Testis (tissue), 3 donors: ENCODE data around the gene PROM2. TPM values are rescaled to one million over a fixed set of nuclear protein-coding genes. Genes with fewer than 3 reads are reported as not detected.

Experiments used
- DNase-seq: peaks from one replicate; pipeline ENCODE4 v3.0.0-alpha.2; 2019
- H3K27ac ChIP-seq, 2 donors: fragments of 200-600 bp; sonication (generic); one replicate each; pipeline ENCODE4 v1.5.1; 2019
- H3K27me3 ChIP-seq: fragments of 200-600 bp; sonication (generic); one replicate; pipeline ENCODE4 v1.5.1; 2019
- H3K36me3 ChIP-seq: fragments of 200-600 bp; sonication (generic); one replicate; pipeline ENCODE4 v1.5.1; 2017; ENCODE audit warnings: low read depth; ENCODE audit errors: missing control alignments
- H3K4me1 ChIP-seq: fragments of 200-600 bp; sonication (generic); one replicate; pipeline ENCODE4 v1.5.1; 2019
- H3K4me3 ChIP-seq, 2 donors: fragments of 200-600 bp; sonication (generic); one replicate each; pipeline ENCODE4 v1.5.1; 2017 to 2019
- H3K9me3 ChIP-seq: fragments of 200-600 bp; sonication (generic); one replicate; pipeline ENCODE4 v1.5.1; 2017
- POLR2A ChIP-seq: fragments of 450-650 bp; IDR thresholded peaks from one replicate; pipeline ENCODE4 v1.6.1; 2017; ENCODE audit warnings: antibody characterized with exemption, mild to moderate bottlenecking, moderate library complexity
- WGBS, 2 donors: methylation state at CpG; one replicate each; pipeline ENCODE4 v1.1.5; 2018; 5-methylcytosine and 5-hydroxymethylcytosine counted together
- intact Hi-C: fragments of 100-400 bp; cut with DNase I; formaldehyde crosslinking; loops from one replicate; pipeline ENCODE4 v1.15.1; 2023; ENCODE audit warnings: low total_unique reads
- polyA plus RNA-seq: library from polyadenylated mRNA; stranded (reverse); fragments of 350-450 nt; fragmentation: Illumina TruSeq; extraction: RNeasy Lipid Tissue Mini Kit (QIAGEN cat#74804); gene quantifications from one replicate; pipeline ENCODE4 v1.2.3, GENCODE V29; 2014; ENCODE audit warnings: low read depth, low replicate concordance; ENCODE audit not compliant: insufficient read depth
- total RNA-seq, 2 donors: library from RNA; depleted of rRNA; stranded (reverse); fragments of >200 nt; gene quantifications; one replicate each; pipeline ENCODE4 v1.2.3, GENCODE V29; 2016
- TF ChIP-seq, protein P1 (sequence below), 3 experiments: fragments of 450-650 bp in 2 of 3; fragments of 200-600 bp in 1 of 3; sonication (generic) in 1 of 3; IDR thresholded peaks; one replicate each; pipeline ENCODE4 v1.5.1; 2016 to 2019; ENCODE audit warnings: antibody characterized with exemption in 3 of 3, mild to moderate bottlenecking in 2 of 3, moderate library complexity in 1 of 3

The PROM2 gene
- total and polyA plus RNA-seq, 3 donors from 2014 or later, result 1.3 to 2.4 (median 2.1) TPM

- Histone ChIP-seq H3K4me1 (no peaks in the 10 kb centered on the region), H3K4me3 (no peak overlapping the region), H3K27ac (no peak overlapping the region), H3K9me3 (no peaks in the 10 kb centered on the region), H3K27me3 (no peaks in the 10 kb centered on the region), H3K36me3 (no peaks in the 10 kb centered on the region)
- TF ChIP-seq, protein P1, sequence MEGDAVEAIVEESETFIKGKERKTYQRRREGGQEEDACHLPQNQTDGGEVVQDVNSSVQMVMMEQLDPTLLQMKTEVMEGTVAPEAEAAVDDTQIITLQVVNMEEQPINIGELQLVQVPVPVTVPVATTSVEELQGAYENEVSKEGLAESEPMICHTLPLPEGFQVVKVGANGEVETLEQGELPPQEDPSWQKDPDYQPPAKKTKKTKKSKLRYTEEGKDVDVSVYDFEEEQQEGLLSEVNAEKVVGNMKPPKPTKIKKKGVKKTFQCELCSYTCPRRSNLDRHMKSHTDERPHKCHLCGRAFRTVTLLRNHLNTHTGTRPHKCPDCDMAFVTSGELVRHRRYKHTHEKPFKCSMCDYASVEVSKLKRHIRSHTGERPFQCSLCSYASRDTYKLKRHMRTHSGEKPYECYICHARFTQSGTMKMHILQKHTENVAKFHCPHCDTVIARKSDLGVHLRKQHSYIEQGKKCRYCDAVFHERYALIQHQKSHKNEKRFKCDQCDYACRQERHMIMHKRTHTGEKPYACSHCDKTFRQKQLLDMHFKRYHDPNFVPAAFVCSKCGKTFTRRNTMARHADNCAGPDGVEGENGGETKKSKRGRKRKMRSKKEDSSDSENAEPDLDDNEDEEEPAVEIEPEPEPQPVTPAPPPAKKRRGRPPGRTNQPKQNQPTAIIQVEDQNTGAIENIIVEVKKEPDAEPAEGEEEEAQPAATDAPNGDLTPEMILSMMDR (IDR thresholded peaks at IDR 0.05), result no peak
- TF ChIP-seq POLR2A, result no peak
- 76 to 88% methylated on average over 9 to 17 of the region's 17 CpGs for WGBS, 2 donors
- no peak for DNase-seq
- intact Hi-C loops, result no loop called here
These were observed 27.8 kb downstream of the PROM2 start for GRCh38 chr2:95301876-95302641.

- H3K27me3 ChIP-seq, result no peaks in the 10 kb centered on the region
- intact Hi-C loops, result no loop called here
- no peak overlapping the region for H3K27ac ChIP-seq
- H3K36me3 ChIP-seq, result no peaks in the 10 kb centered on the region
- no peaks in the 10 kb centered on the region for H3K4me1 ChIP-seq
- no peak for TF ChIP-seq POLR2A
- TF ChIP-seq, protein P1 (IDR thresholded peaks at IDR 0.05), result no peak
- WGBS, 2 donors, result 71 to 77% methylated on average over 14 to 19 of the region's 19 CpGs
- no peak overlapping the region for H3K4me3 ChIP-seq
- H3K9me3 ChIP-seq, result no peaks in the 10 kb centered on the region
- DNase-seq, result no peak
These were observed 29.1 kb downstream of the PROM2 start for GRCh38 chr2:95303191-95303919.

- no peaks in the 10 kb centered on the region for H3K9me3 ChIP-seq
- TF ChIP-seq, protein P1 (IDR thresholded peaks at IDR 0.05), result no peak
- no peaks in the 10 kb centered on the region for H3K36me3 ChIP-seq
- 79 to 81% methylated on average over 15 of the region's 15 CpGs for WGBS, 2 donors
- DNase-seq, result no peak
- H3K27ac ChIP-seq, result no peak overlapping the region
- H3K4me3 ChIP-seq, result no peak overlapping the region
- intact Hi-C loops, result no loop called here
- no peaks in the 10 kb centered on the region for H3K4me1 ChIP-seq
- no peaks in the 10 kb centered on the region for H3K27me3 ChIP-seq
These were observed 31.3 kb downstream of the PROM2 start for GRCh38 chr2:95305380-95306061.

DNA sequence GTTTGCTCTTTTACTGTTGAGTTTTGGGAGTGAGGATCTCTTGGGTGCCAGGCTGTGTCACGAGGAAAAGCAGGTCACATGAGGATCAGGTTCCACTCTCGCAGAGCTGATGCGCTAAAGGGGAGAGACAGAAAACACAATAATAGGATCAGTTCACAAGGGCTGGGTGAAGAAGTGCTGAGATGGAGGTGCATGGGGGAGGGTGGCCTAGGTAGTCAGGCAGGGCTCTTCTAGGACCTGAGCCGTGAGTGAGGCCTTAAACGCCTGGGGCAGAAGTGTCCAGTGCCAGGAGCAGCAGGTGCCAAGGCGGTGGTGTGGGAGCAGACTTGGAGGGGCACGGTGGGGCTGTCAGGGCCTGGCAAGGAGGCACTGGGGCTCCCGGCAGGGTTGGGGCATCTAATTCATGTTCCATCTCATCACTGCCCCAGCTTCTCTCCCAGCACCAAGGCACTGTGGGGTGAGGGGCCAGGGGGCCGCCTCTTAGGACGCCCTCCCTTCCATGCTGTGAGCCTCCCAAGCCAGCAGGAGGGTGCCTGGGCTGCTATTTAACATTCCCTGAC lies 32.2 kb downstream of the PROM2 start:
- no peak for DNase-seq
- Histone ChIP-seq H3K9me3 (no peaks in the 10 kb centered on the region), H3K4me3 (no peak overlapping the region), H3K36me3 (no peaks in the 10 kb centered on the region), H3K27ac (no peak overlapping the region), H3K27me3 (no peaks in the 10 kb centered on the region), H3K4me1 (no peaks in the 10 kb centered on the region)
- TF ChIP-seq, protein P1 (IDR thresholded peaks at IDR 0.05), result no peak
- no peak for TF ChIP-seq POLR2A
- 80 to 81% methylated on average over 6 to 10 of the region's 10 CpGs for WGBS, 2 donors
- intact Hi-C loops, result no loop called here
